GM18870 (cell line): ENCODE data around the gene USP22.
"Not testable (repeated sequence)": the region's sequence is repeated elsewhere in the genome, so short reads cannot be mapped to it uniquely, and the experiment has no call there.

Experiments
- ATAC-seq: cut with Tn5 transposase; IDR thresholded peaks from one replicate; pipeline ENCODE4 v1.9.1; 2021; ENCODE audit warnings: moderate library complexity; ENCODE audit not compliant: unreplicated experiment

The USP22 gene

GRCh38 chr17:20989991-20990855 lies 52.6 kb downstream of the USP22 start:
- no peak for ATAC-seq

GRCh38 chr17:20989481-20989880 lies 53.3 kb downstream of the USP22 start:
- no peak for ATAC-seq

- no peak for ATAC-seq
Observed at GRCh38 chr17:20988896-20989295, 53.9 kb downstream of the USP22 start.

GRCh38 chr17:20988001-20988636 lies 54.7 kb downstream of the USP22 start:
- ATAC-seq, result no peak

- ATAC-seq, result no peak
Observed at GRCh38 chr17:20987511-20987910, 55.3 kb downstream of the USP22 start.

GRCh38 chr17:20986767-20987510 lies 55.9 kb downstream of the USP22 start:
- ATAC-seq, result no peak

GRCh38 chr17:20983359-20983637 lies 59.5 kb downstream of the USP22 start:
- ATAC-seq, result no peak

GRCh38 chr17:20982589-20983358 lies 60.0 kb downstream of the USP22 start:
- ATAC-seq, result no peak

GRCh38 chr17:20981046-20981920 lies 61.5 kb downstream of the USP22 start:
- ATAC-seq, result no peak

- no peak for ATAC-seq
Observed at GRCh38 chr17:20979792-20980083, 63.1 kb downstream of the USP22 start.

GRCh38 chr17:20979007-20979791 lies 63.6 kb downstream of the USP22 start:
- ATAC-seq, result not testable (repeated sequence)

GRCh38 chr17:20977609-20978253 lies 65.1 kb downstream of the USP22 start:
- ATAC-seq, result not testable (repeated sequence)

- no peak for ATAC-seq
Observed at GRCh38 chr17:20975566-20975965, 67.2 kb downstream of the USP22 start.

- ATAC-seq, result no peak
Observed at GRCh38 chr17:20970329-20970728, 72.5 kb downstream of the USP22 start.

- ATAC-seq, result no peak
Observed at GRCh38 chr17:20968913-20969616, 73.7 kb downstream of the USP22 start.

- no peak for ATAC-seq
Observed at GRCh38 chr17:20967776-20968175, 75.0 kb downstream of the USP22 start.

- ATAC-seq, result no peak
Observed at GRCh38 chr17:20966870-20967269, 75.9 kb downstream of the USP22 start.

- ATAC-seq, result no peak
Observed at GRCh38 chr17:20965492-20965891, 77.3 kb downstream of the USP22 start.
